ENCODE results near the gene RDH12. TPM values are rescaled to one million over a fixed set of nuclear protein-coding genes. Genes with fewer than 3 reads are reported as not detected.

Gene RDH12
- total and polyA plus RNA-seq, 8 donors: 0.12 to 1.2 (median 0.54) TPM

GRCh38 chr14:67675219-67675582 is 26.5 kb upstream of the RDH12 start:
- DNase-seq: no peak
- intact Hi-C loops (cut with DNase I): no loop called here

GRCh38 chr14:67679006-67679405 is 22.7 kb upstream of the RDH12 start:
- TF ChIP-seq, protein P1, sequence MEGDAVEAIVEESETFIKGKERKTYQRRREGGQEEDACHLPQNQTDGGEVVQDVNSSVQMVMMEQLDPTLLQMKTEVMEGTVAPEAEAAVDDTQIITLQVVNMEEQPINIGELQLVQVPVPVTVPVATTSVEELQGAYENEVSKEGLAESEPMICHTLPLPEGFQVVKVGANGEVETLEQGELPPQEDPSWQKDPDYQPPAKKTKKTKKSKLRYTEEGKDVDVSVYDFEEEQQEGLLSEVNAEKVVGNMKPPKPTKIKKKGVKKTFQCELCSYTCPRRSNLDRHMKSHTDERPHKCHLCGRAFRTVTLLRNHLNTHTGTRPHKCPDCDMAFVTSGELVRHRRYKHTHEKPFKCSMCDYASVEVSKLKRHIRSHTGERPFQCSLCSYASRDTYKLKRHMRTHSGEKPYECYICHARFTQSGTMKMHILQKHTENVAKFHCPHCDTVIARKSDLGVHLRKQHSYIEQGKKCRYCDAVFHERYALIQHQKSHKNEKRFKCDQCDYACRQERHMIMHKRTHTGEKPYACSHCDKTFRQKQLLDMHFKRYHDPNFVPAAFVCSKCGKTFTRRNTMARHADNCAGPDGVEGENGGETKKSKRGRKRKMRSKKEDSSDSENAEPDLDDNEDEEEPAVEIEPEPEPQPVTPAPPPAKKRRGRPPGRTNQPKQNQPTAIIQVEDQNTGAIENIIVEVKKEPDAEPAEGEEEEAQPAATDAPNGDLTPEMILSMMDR (IDR thresholded peaks at IDR 0.05): no peak
- no peak for ATAC-seq
- DNase-seq: no peak
- Histone ChIP-seq H3K4me3 (no peak overlapping the region), H3K27me3 (no peaks in the 10 kb centered on the region), H3K9me3 (no peaks in the 10 kb centered on the region), H3K36me3 (peaks cover 0 to 33% of the 10 kb centered on the region in 2 donors), H3K4me1 (peaks cover 0 to 22% of the 10 kb centered on the region in 2 donors), H3K27ac (no peak overlapping the region)
- intact Hi-C loops (cut with DNase I): no loop called here

More at GRCh38 chr14:67675219-67675582, 26.5 kb upstream of the RDH12 start:
- TF ChIP-seq, protein P1 (IDR thresholded peaks at IDR 0.05): no peak
- Histone ChIP-seq H3K36me3 (peaks cover 0 to 17% of the 10 kb centered on the region in 2 donors), H3K4me1 (peaks cover 12 to 41% of the 10 kb centered on the region in 2 donors), H3K4me3 (peak overlapping the region; percentile 72 to 99), H3K27me3 (no peaks in the 10 kb centered on the region), H3K9me3 (no peaks in the 10 kb centered on the region), H3K27ac (peak overlapping the region; percentile 93 to 97)
- ATAC-seq: no peak

GRCh38 chr14:67680121-67680602 is 21.5 kb upstream of the RDH12 start:
- ATAC-seq (peak; percentile 73), DNase-seq (no peak)
- H3K27ac ChIP-seq: peak overlapping the region in 1 of 2 donors; percentile 24
- TF ChIP-seq, protein P1 (IDR thresholded peaks at IDR 0.05): no peak
- H3K27me3 ChIP-seq: no peaks in the 10 kb centered on the region
- H3K4me1 ChIP-seq: peaks cover 0 to 19% of the 10 kb centered on the region in 2 donors
- H3K36me3 ChIP-seq: peaks cover 0 to 44% of the 10 kb centered on the region in 2 donors
- no peaks in the 10 kb centered on the region for H3K9me3 ChIP-seq
- H3K4me3 ChIP-seq: no peak overlapping the region
- intact Hi-C loops (cut with DNase I): no loop called here

- H3K4me3 ChIP-seq: no peak overlapping the region
- no peak overlapping the region for H3K27ac ChIP-seq
- TF ChIP-seq, protein P1 (IDR thresholded peaks at IDR 0.05): no peak
- H3K9me3 ChIP-seq: no peaks in the 10 kb centered on the region
- ATAC-seq (peak; percentile 67), DNase-seq (no peak)
- peaks cover 0 to 52% of the 10 kb centered on the region in 2 donors for H3K36me3 ChIP-seq
- intact Hi-C loops (cut with DNase I): no loop called here
- H3K27me3 ChIP-seq: no peaks in the 10 kb centered on the region
- peaks cover 0 to 12% of the 10 kb centered on the region in 2 donors for H3K4me1 ChIP-seq
Measured at GRCh38 chr14:67680941-67681340, 20.7 kb upstream of the RDH12 start.

DNA sequence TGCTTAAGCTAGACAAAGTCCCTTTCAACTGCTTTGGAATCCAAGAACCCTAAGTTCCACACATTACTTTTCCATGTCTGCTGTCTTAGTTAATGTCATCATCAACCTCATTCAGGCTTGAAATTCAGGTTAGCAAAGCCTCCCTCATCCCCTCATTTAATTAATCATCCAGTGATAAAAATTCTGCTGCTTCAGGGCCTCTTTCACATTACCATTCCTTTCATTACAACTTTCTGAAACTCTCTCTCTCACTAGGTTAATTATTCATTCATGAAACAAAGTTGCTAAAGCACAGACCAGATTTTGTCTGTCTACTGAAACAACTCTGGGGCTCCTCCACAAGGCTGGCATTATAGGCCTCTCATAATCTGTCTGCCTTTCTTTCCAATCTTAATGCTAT is 17.8 kb upstream of the RDH12 start:
- H3K27ac ChIP-seq: no peak overlapping the region
- H3K9me3 ChIP-seq: no peaks in the 10 kb centered on the region
- no peak for DNase-seq
- no peak for ATAC-seq
- peaks cover 0 to 64% of the 10 kb centered on the region in 2 donors for H3K36me3 ChIP-seq
- H3K27me3 ChIP-seq: no peaks in the 10 kb centered on the region
- peaks cover 0 to 12% of the 10 kb centered on the region in 2 donors for H3K4me1 ChIP-seq
- no peak overlapping the region for H3K4me3 ChIP-seq
- TF ChIP-seq, protein P1 (IDR thresholded peaks at IDR 0.05): no peak
- intact Hi-C loops (cut with DNase I): no loop called here

Data from left lung (tissue), 10 donors.